Spleen (tissue), 13 donors: Measurements from ENCODE around the gene SULT1A3. TPM values are rescaled to one million over a fixed set of nuclear protein-coding genes. Genes with fewer than 3 reads are reported as not detected.
"Not testable (repeated sequence)": the region's sequence is repeated elsewhere in the genome, so short reads cannot be mapped to it uniquely, and the experiment has no call there.

Experiments
- DNase-seq: peaks from one replicate; pipeline ENCODE4 v3.0.0-alpha.2; 2020
- H3K27ac ChIP-seq, 8 donors: fragments of 200-600 bp; sonication (generic) in 7 of 8; 1 replicate in 4 of 8; 2 replicates in 4 of 8; pipeline versions ENCODE4 v1.5.0 to v1.8.0; 2016 to 2021; ENCODE audit warnings: inconsistent platforms in 4 of 8, mild to moderate bottlenecking in 4 of 8, moderate library complexity in 1 of 8
- H3K27me3 ChIP-seq, 7 donors: fragments of 200-600 bp; sonication (generic) in 6 of 7; replicated peaks in 1 of 7; 1 replicate in 4 of 7; 2 replicates in 3 of 7; pipeline versions ENCODE4 v1.5.0 to v1.8.0; 2016 to 2021; ENCODE audit warnings: inconsistent platforms in 3 of 7, mild to moderate bottlenecking in 1 of 7
- H3K36me3 ChIP-seq, 6 donors: fragments of 200-600 bp; sonication (generic) in 5 of 6; 1 replicate in 4 of 6; 2 replicates in 2 of 6; pipeline versions ENCODE4 v1.5.0 to v1.8.0; 2016 to 2021; ENCODE audit warnings: inconsistent platforms in 2 of 6
- H3K4me1 ChIP-seq, 6 donors: fragments of 200-600 bp; sonication (generic) in 5 of 6; 1 replicate in 3 of 6; 2 replicates in 3 of 6; pipeline versions ENCODE4 v1.5.0 to v1.8.0; 2016 to 2021; ENCODE audit warnings: inconsistent platforms in 3 of 6
- H3K4me3 ChIP-seq, 8 donors: fragments of 200-600 bp; sonication (generic) in 7 of 8; 1 replicate in 4 of 8; 2 replicates in 4 of 8; pipeline versions ENCODE4 v1.5.0 to v1.8.0; 2016 to 2021; ENCODE audit warnings: inconsistent platforms in 4 of 8, mild to moderate bottlenecking in 4 of 8, moderate library complexity in 2 of 8
- H3K9me3 ChIP-seq, 8 donors: fragments of 200-600 bp; sonication (generic) in 7 of 8; 1 replicate in 4 of 8; 2 replicates in 4 of 8; pipeline versions ENCODE4 v1.5.0 to v1.8.0; 2016 to 2021; ENCODE audit warnings: inconsistent platforms in 4 of 8
- POLR2A ChIP-seq, 3 donors: fragments of 450-650 bp; IDR thresholded peaks; one replicate each; pipeline ENCODE4 v1.5.1; 2017; ENCODE audit warnings: antibody characterized with exemption in 3 of 3, mild to moderate bottlenecking in 1 of 3
- POLR2AphosphoS5 ChIP-seq, 3 donors: sonication (generic); formaldehyde crosslinking; IDR thresholded peaks; one replicate each; pipeline ENCODE4 v1.5.1; 2017; ENCODE audit warnings: antibody characterized with exemption in 3 of 3
- WGBS, 5 donors: extraction: QIAGEN DNeasy Blood & Tissue Kit in 3 of 5; methylation state at CpG; one replicate each; pipeline versions ENCODE4 v1.1.5 to v1.1.7; 2013 to 2018; 5-methylcytosine and 5-hydroxymethylcytosine counted together
- intact Hi-C: fragments of 100-400 bp; cut with DNase I; formaldehyde crosslinking; loops from one replicate; pipeline ENCODE4 v1.15.0; 2023; ENCODE audit warnings: low total_unique reads
- long read RNA-seq, 2 donors: transcript quantifications; one replicate each; lab custom pipeline, GENCODE V29; 2026
- polyA plus RNA-seq, 3 donors: library from polyadenylated mRNA; stranded (reverse); fragments of 200-250 nt; gene quantifications; one replicate each; pipeline ENCODE4 v1.2.1, GENCODE V29; 2013
- total RNA-seq, 7 donors: library from RNA; depleted of rRNA in 3 of 7; stranded (reverse); fragments of >200 nt in 3 of 7; fragmentation: NEBNext Ultra II Directional in 4 of 7; extraction: Animal tissue kit (Norgen Biotek cat#: 25700) in 4 of 7; gene quantifications; one replicate each; pipeline versions ENCODE4 v1.1.0 to v1.2.1, GENCODE V29; 2016 to 2021
- TF ChIP-seq, protein P1 (sequence below), 11 experiments: fragments of 200-600 bp in 7 of 11; fragments of 450-650 bp in 4 of 11; sonication (generic) in 4 of 11; IDR thresholded peaks in 8 of 11; conservative IDR thresholded peaks in 3 of 11; 1 replicate in 7 of 11; 2 replicates in 4 of 11; pipeline versions ENCODE4 v1.4.0 to v1.8.0; 2016 to 2021; ENCODE audit warnings: antibody characterized with exemption in 11 of 11, inconsistent platforms in 4 of 11, mild to moderate bottlenecking in 1 of 11
- donor health status: healthy with polysubstance abuse.
- donor health status: DM: no; HTN: no; CAD: no; lungs with moderate emphysema.
- donor health status: DM: no; HTN: no; CAD: no.
- donor health status: Bipolar disorder and iron deficiency.
- donor health status: healthy.
- donor health status: DM: no; HTN: no; CAD: no.
- donor health status: DM: yes; HTN: yes; CAD: no.

SULT1A3 gene
- total RNA-seq (10 to 100 TPM; 15.1 to 33.8 (median 20.4) TPM), polyA plus RNA-seq (100 to 1,000 TPM in 1 of 3 donors, 10 to 100 TPM in 2; 45.7 to 120 (median 74.1) TPM)
- long read RNA-seq, donor 1, transcript SULT1A3-201 (8 exons, 1,097 nt) = major isoform, 16 of 16 reads
- long read RNA-seq, donor 1, partial matches to known transcripts = 0 of 16 reads
- long read RNA-seq, donor 1, other reads (novel, unspliced or antisense) = 0 of 16 reads
- long read RNA-seq, donor 2, transcript SULT1A3-201 (8 exons, 1,097 nt) = major isoform, 5 of 5 reads
- long read RNA-seq, donor 2, partial matches to known transcripts = 0 of 5 reads
- long read RNA-seq, donor 2, other reads (novel, unspliced or antisense) = 0 of 5 reads

GRCh38 chr16:30199049-30199448 lies at the start of gene SULT1A3:
SULT1A3 (plus strand) TSS chr16:30199255; CDS start chr16:30200729, 1,474 bp downstream.
- H3K4me3 ChIP-seq, H3K27ac ChIP-seq, H3K4me1 ChIP-seq, H3K27me3 ChIP-seq, intact Hi-C loops, DNase-seq, H3K36me3 ChIP-seq, H3K9me3 ChIP-seq: not testable (repeated sequence)
- no CpG with 5 or more reads among the region's 3 CpGs for WGBS, 5 donors

- intact Hi-C loops = no loop called here
- peaks cover 0 to 20% (median 16%) of the 10 kb centered on the region in 8 donors for H3K9me3 ChIP-seq
- H3K4me3 ChIP-seq = no peak overlapping the region
- TF ChIP-seq POLR2A (IDR thresholded peaks at IDR 0.05) = no peak
- TF ChIP-seq POLR2AphosphoS5 (IDR thresholded peaks at IDR 0.05) = no peak
- TF ChIP-seq, protein P1, sequence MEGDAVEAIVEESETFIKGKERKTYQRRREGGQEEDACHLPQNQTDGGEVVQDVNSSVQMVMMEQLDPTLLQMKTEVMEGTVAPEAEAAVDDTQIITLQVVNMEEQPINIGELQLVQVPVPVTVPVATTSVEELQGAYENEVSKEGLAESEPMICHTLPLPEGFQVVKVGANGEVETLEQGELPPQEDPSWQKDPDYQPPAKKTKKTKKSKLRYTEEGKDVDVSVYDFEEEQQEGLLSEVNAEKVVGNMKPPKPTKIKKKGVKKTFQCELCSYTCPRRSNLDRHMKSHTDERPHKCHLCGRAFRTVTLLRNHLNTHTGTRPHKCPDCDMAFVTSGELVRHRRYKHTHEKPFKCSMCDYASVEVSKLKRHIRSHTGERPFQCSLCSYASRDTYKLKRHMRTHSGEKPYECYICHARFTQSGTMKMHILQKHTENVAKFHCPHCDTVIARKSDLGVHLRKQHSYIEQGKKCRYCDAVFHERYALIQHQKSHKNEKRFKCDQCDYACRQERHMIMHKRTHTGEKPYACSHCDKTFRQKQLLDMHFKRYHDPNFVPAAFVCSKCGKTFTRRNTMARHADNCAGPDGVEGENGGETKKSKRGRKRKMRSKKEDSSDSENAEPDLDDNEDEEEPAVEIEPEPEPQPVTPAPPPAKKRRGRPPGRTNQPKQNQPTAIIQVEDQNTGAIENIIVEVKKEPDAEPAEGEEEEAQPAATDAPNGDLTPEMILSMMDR (IDR thresholded peaks at IDR 0.05 in 8 of 11, conservative IDR thresholded peaks at IDR 0.05 in 3 of 11) = no peak
- H3K4me1 ChIP-seq = peaks cover 0 to 35% (median 0%) of the 10 kb centered on the region in 6 donors
- no peaks in the 10 kb centered on the region for H3K36me3 ChIP-seq
- H3K27me3 ChIP-seq = no peaks in the 10 kb centered on the region
- no peak overlapping the region for H3K27ac ChIP-seq
- WGBS, 5 donors = 88 to 94% (median 92%) methylated on average over 7 of the region's 7 CpGs
- DNase-seq = no peak
Observed at GRCh38 chr16:30151091-30151490, 48.0 kb upstream of the SULT1A3 start.

- TF ChIP-seq POLR2AphosphoS5 (IDR thresholded peaks at IDR 0.05) (no peak), POLR2A (IDR thresholded peaks at IDR 0.05) (no peak)
- TF ChIP-seq, protein P1 (IDR thresholded peaks at IDR 0.05 in 8 of 11, conservative IDR thresholded peaks at IDR 0.05 in 3 of 11) = no peak
- Histone ChIP-seq H3K4me1 (peaks cover 0 to 25% (median 0%) of the 10 kb centered on the region in 6 donors), H3K27ac (no peak overlapping the region), H3K9me3 (peaks cover 0 to 20% (median 16%) of the 10 kb centered on the region in 8 donors), H3K4me3 (no peak overlapping the region), H3K36me3 (no peaks in the 10 kb centered on the region), H3K27me3 (no peaks in the 10 kb centered on the region)
- DNase-seq = no peak
- intact Hi-C loops = no loop called here
- 91 to 98% (median 96%) methylated on average over 9 of the region's 9 CpGs for WGBS, 5 donors
Observed at GRCh38 chr16:30152517-30152916, 46.5 kb upstream of the SULT1A3 start.

DNA sequence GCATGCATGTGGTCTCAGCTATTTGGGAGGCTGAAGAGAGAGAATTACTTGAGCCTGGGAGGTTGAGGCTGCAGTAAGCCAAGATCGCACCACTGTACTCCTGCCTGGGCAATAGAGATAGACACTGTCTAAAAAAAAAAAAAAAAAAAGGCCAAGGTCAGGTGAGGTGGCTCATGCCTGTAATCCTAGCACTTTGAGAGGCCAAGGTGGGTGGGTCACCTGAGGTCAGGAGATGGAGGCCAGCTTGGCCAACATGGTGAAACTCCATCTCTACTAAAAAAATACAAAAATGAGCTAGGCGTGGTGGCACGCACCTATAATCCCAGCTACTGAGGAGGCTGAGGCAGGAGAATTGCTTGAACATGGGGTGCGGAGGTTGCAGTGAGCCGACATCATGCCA lies 43.9 kb upstream of the SULT1A3 start:
- Histone ChIP-seq H3K27ac (no peak overlapping the region), H3K36me3 (no peaks in the 10 kb centered on the region), H3K4me1 (peaks cover 0 to 3% (median 0%) of the 10 kb centered on the region in 6 donors), H3K9me3 (peaks cover 0 to 2% (median 0%) of the 10 kb centered on the region in 8 donors), H3K4me3 (no peak overlapping the region), H3K27me3 (no peaks in the 10 kb centered on the region)
- TF ChIP-seq, protein P1 (IDR thresholded peaks at IDR 0.05 in 8 of 11, conservative IDR thresholded peaks at IDR 0.05 in 3 of 11) = no peak
- TF ChIP-seq POLR2A (IDR thresholded peaks at IDR 0.05) (no peak), POLR2AphosphoS5 (IDR thresholded peaks at IDR 0.05) (no peak)
- DNase-seq = no peak
- WGBS, 5 donors = 95 to 99% (median 96%) methylated on average over 5 of the region's 5 CpGs
- intact Hi-C loops = no loop called here
